ENCODE data around the gene SLC25A6. TPM values are rescaled to one million over a fixed set of nuclear protein-coding genes. Genes with fewer than 3 reads are reported as not detected.
A peak's percentile ranks its signal among the peaks of the same experiment; 100 is the strongest.

SLC25A6 gene
- total and polyA plus RNA-seq, 2 of the 13 experiments (the other 11 are each of a cell fraction or from before 2014, with no cell fraction given) = 138 to 581 TPM

GRCh38 chrX:1416327-1416784, 24.4 kb upstream of the SLC25A6 start:
- Histone ChIP-seq H3K27ac (ENCODE audit: extremely low read length, insufficient read depth, low read length) (no peak overlapping the region), H3K4me3 (replicated peaks in 1 of 3; ENCODE audit: insufficient read depth in 1 of 3, low read depth in 2 of 3, low read length in 3 of 3) (no peak overlapping the region), H3K4me1 (ENCODE audit: insufficient read depth, low read length) (peaks cover 8% of the 10 kb centered on the region), H3K27me3 (ENCODE audit: control insufficient read depth in 1 of 2, insufficient read depth in 2 of 2, low read length in 2 of 2) (no peaks in the 10 kb centered on the region), H3K4me2 (ENCODE audit: low read depth, low read length) (no peak overlapping the region), H3K9ac (ENCODE audit: insufficient read depth, low read depth, low read length) (no peak overlapping the region), H3K9me3 (ENCODE audit: low read length) (no peaks in the 10 kb centered on the region), H2AFZ (ENCODE audit: low read length) (no peak overlapping the region), H4K20me1 (ENCODE audit: insufficient read depth, low read length) (peaks cover 3% of the 10 kb centered on the region; the same call in 1 of the 2 replicates), H3K36me3 (replicated peaks in 1 of 2; ENCODE audit: control insufficient read depth in 1 of 2, insufficient read depth in 2 of 2, low read length in 2 of 2) (peaks cover 8 to 27% of the 10 kb centered on the region in 2 experiments; a peak in 4 of 5 replicates), H3K79me2 (ENCODE audit: insufficient read depth, low read length) (no peaks in the 10 kb centered on the region)
- in situ Hi-C loops (cut with HindIII; ENCODE audit: extremely low pct_ligation_motif_present, low pct_unique_long_range_greater_than_20kb) = no loop called here
- POLR2A ChIA-PET = no interaction called here
- intact Hi-C loops (cut with micrococcal nuclease; ENCODE audit: unreplicated experiment) = no loop called here
- TF ChIP-seq SSRP1 (CRISPR knock-in tag; IDR thresholded peaks at IDR 0.05) = 0 out of 2 replicates have a peak, but pooled peaks have one; percentile 16
- TF ChIP-seq CSRNP1 (CRISPR knock-in tag; IDR thresholded peaks at IDR 0.05) = no peak
- TF ChIP-seq ZBED4 (CRISPR knock-in tag; IDR thresholded peaks at IDR 0.05; ENCODE audit: borderline replicate concordance) = no peak
- TF ChIP-seq CSRNP2 (CRISPR knock-in tag; conservative IDR thresholded peaks at IDR 0.05; ENCODE audit: low read depth) = no peak
- TF ChIP-seq CCAR2 (optimal IDR thresholded peaks at IDR 0.05; ENCODE audit: low read depth, low read length) = peak; percentile 46
- TF ChIP-seq ZNF503 (CRISPR knock-in tag; IDR thresholded peaks at IDR 0.05) = no peak
- TF ChIP-seq SMAD3 (CRISPR knock-in tag; IDR thresholded peaks at IDR 0.05) = no peak
- TF ChIP-seq ZNF383 (CRISPR knock-in tag; IDR thresholded peaks at IDR 0.05; ENCODE audit: borderline replicate concordance) = no peak
- TF ChIP-seq ZNF672 (CRISPR knock-in tag; IDR thresholded peaks at IDR 0.05) = no peak
- TF ChIP-seq CBFB (CRISPR knock-in tag; IDR thresholded peaks at IDR 0.05) = no peak
- TF ChIP-seq ZSCAN21 (CRISPR knock-in tag; IDR thresholded peaks at IDR 0.05; ENCODE audit: borderline replicate concordance) = no peak
- no peak for TF ChIP-seq FOXK2 (IDR thresholded peaks at IDR 0.05)
- DNase-seq (ENCODE audit: low spot score) = no peak
- ATAC-seq = no peak
- CTCF ChIA-PET (ENCODE audit: low intra/inter-chr PET ratio, low total read pairs) = no interaction called here
- BruUV-seq (replicated peaks) = TSS peak; percentile 23
- FAIRE-seq = no peak
- 71% methylated on average over 11 of the region's 15 CpGs for WGBS (ENCODE audit: low lambda C conversion rate)
